ENCODE measurements around the gene SEC31A.
A peak's percentile ranks its signal among the peaks of the same experiment; 100 is the strongest.
"Not testable (repeated sequence)": the region's sequence is repeated elsewhere in the genome, so short reads cannot be mapped to it uniquely, and the experiment has no call there.

The SEC31A gene

GRCh38 chr4:82890901-82891706 lies at the start of gene SEC31A:
SEC31A (minus strand) TSS chr4:82891153; CDS start chr4:82881936, 9,217 bp downstream.
- peak; percentile 93 for DNase-seq

- DNase-seq: no peak
These were observed 48.5 kb upstream of the SEC31A start for GRCh38 chr4:82939414-82939813.

DNA sequence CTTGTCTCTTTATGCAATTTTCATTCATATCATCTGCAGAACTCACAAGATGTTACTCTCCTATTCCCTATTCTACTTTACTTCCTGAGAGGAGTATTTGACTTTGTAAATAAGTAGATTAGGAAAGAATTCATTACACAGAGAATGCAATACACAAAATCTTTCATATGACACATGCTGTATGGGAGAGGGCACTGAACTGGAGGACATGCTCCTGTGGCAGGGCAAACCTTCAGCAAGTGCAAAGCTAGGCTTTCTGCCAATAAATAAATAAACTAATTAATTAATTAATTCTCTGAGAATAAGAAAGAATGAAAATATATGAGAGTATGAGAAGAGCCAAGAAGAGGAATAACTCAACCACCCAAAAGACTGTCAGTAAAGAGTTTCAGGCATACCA lies 43.5 kb upstream of the SEC31A start:
- no peak for DNase-seq

DNA sequence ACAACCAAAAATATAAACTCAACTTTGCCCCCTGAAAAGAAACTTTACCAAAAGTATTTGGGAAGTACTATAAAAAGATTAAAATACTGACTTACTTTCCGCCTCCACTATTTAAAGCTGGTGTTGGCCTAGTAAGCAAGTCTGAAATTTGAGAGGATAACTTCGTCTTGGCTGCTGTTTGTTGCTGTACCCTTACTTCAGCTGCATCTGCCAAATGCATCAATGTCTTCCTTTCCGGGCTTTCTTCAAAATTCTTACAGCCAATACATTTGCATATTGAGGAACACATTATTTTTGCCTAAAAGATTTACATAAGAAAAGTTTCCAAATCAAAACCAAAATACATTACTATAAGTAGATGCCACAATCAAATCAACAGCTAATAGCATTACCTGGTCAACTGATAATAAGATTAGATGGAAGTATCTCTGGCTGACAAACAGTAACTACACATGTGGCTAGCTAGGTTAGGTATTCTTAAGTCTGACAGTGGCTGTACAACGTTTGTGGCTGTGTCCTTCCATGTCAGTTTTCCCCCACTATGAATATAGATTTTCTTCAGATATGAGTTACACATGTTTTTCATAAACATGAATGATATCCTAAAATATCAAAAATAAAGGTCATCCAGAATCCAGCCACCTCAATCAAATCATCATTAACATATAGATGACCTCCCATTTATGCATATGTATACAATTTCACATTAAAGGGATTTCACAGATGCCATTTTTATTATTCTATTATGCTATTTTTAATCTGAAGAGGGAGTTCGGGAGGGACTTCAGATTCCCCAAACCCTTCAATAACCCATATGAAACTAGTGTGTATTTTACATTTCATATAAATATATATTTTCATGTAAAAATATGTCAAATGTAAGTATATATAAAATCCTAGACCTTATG lies 40.1 kb upstream of the SEC31A start:
- DNase-seq: no peak

DNA sequence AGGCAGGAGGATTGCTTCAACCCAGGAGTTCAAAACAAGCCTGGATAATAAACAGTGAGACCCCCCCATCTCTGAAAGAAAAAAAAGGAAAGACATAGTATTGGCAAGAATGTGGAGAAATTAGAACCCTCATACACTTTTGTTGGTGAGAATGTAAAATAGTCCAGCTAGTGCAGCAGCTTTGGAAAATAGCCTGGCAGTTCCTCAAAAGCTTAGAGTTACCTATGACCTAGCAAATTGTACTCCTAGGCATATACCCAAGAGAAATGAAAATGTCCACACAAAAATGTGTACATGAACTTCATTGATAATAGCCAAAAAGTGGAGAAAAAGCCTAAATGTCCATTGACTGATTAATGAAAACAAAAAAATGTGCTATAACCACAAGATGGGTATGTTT lies 30.8 kb upstream of the SEC31A start:
- no peak for DNase-seq

DNA sequence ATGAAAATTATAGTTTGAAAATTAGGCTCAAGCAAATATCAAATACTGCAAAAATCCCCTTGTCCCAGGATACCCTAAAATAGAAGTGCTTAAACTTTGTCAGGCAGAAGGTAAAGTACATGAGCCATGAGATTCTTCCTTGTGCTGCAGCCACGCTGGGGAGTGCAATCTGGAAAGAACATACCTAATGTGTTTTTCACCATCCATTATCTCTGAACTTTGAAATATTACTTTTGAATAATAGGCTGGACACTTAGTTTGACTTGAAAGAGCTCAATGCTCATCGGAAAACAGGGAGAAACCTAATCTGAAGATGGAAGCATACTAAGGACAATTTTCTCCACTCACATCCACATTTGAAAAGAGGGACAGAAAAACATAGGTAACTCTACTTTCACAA lies 28.4 kb upstream of the SEC31A start:
- DNase-seq: no peak

GRCh38 chr4:82918091-82918490 lies 27.1 kb upstream of the SEC31A start:
- DNase-seq: no peak

GRCh38 chr4:82913968-82914367 lies 23.0 kb upstream of the SEC31A start:
- DNase-seq: not testable (repeated sequence)

DNA sequence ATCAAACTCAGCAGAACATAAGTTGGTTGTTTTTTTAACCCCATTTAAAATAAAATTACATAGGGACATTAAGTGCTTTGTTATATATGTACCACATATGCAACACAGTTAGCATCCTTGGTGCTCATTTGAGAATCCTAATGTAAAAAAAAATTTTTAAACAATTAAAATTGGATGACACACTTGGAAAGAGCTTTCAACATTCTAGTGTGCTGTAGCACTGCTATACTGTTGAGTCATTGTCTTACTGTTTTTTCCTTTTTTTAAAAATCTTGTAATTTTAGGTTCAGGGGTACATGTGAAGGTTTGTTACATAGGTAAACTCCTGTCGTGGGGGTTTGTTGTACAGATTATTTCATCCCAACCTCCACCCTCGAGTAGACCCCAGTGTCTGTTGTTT lies 22.4 kb upstream of the SEC31A start:
- no peak for DNase-seq

DNA sequence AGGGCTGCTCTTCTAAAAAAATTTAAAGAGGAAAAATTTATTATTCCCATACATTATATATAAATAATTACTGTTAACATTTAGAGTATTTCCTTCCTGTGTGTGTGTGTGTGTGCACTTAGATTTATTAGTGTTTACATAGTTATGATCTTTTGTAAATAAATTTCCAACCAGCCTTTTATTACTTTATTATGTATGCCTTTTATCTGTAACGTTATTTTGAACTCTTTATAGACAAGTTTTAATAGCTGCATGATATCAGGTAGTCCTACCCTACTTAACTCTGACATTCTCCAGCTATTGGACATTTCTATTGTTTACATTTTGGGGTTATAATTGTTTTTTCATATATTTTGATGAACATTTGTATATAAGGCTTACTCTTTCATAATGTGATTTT lies 18.4 kb upstream of the SEC31A start:
- DNase-seq: no peak

- DNase-seq: no peak
These were observed 15.5 kb upstream of the SEC31A start for GRCh38 chr4:82906469-82906868.

GRCh38 chr4:82905205-82905604 lies 14.3 kb upstream of the SEC31A start:
- DNase-seq: no peak

DNA sequence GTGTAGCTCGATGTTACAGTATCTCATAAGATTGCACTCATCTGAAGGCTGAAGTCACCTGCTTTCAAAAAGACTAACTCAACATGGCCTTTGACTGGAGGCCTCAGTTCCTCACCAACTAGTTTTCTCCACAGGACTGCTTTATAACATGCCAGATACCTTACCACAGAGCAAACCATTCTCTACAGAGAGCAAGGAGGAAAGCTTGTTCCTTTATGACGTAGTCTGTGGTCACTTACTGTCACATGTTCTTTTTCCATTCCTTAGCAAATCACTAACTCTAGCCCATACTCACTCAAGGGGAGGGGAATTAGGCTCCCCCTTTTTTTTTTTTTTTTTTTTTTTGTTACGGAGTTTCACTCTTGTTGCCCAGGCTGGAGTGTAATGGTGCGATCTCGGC lies 12.8 kb upstream of the SEC31A start:
- DNase-seq: no peak

DNA sequence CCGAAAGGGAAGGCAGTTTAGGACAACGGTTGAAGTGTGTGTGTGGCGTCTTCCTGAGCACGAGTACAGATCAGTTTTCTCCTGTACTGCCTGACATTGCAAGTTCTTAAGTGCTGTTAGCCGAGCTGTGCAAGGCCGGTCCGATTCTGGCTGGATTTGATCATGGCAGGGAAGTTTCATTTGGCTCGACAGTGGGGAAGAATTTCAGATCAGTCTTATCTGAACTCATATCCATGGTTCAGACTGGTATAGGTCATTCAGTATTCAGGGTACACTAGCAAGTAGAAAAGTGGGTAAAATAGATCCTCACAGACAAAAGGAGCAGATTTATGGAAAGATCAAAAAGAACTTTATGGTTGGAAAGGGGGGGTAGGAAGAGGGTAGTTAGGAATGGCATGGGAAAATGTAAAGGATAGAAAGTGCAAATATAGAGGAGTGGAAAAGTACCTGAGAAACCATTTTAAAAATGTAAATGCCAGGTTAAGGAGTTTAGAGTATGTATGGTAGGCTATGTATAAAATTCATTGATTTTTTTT lies 10.3 kb upstream of the SEC31A start:
- no peak for DNase-seq

DNA sequence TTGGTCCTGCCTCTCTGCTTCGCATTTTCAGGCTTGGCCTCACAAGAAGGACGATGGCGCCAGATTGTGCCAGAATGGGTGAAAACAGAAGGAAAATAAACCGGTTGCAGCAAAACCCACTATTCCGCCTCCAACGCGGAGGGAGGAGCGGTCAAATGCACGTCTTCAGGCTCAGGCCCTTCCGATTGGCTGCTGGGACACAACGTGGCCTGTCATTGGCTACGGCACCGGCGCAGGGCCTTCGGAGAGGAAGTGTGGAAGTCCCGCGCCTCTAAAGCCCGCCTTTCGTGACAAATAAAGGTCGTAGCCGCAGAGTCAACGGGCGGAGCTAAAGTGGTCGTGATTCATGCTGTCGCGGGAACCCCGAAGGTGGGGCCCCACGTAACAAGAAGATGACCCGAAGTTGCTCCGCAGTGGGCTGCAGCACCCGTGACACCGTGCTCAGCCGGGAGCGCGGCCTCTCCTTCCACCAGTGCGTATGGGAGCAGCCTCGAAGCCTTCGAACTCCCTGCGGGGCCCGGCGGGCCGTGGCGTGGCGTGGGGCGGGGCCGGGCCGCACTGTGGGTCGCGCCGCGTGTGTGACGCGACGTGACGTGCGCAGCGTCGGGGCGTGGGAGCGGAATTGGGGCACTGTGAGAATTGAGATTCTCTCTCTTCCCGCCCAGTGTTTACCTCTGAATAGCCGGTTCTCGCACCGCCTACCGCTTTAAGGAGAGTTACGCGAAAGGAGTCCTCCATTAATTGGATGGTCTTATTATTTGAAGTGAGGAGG lies 9.6 kb upstream of the SEC31A start, which contains the start of gene THAP9:
THAP9 (plus strand) TSS at position 325 of the 772 bp plus-strand sequence; CDS start at position 393, 68 bp downstream.
- DNase-seq: peak; percentile 99

GRCh38 chr4:82900066-82900410 lies 9.1 kb upstream of the SEC31A start:
- DNase-seq: no peak

GRCh38 chr4:82899374-82900065 lies 8.6 kb upstream of the SEC31A start:
- no peak for DNase-seq

DNA sequence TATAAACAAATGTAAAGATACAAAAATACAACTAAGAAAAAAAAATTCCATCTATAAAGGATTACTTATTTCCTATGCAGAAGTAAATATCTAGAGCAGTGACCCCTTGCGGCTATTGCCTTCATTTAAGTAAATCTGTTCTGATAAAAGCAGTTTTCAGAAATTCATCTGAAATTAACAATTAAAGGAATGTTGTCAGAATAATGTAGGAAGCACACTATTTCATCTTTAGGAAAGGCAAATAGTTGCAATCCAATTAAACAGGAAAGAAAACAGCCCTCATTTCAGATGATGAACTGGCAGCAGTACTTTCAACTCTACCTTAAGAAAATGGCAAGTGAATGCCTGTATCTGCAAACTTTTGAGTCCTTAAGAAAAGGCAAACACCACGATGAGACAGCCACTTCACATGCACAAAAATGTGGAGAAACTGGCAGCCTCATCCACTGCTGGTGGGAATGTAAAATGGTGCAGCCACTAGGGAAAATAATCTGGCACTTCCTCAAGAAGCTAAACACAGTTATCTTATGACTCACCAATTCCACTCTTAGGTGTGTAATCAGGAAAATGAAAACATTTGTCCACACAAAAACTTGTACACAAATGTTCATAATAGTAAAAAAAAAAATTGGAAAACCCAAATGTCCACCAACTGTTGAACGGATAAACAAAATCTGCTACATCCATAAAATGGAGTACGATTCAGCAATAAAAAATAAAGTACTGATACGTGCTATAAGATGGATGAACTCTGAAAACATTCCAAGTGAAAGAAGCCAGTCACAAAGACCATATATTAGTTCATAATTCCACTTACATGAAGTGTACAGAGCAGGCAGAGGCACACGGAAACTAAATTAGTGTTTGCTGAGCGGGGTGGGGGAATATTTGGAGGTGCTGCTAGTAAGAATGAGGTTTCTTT lies 7.6 kb upstream of the SEC31A start:
- DNase-seq: peak; percentile 40

GRCh38 chr4:82896755-82897154 lies 5.8 kb upstream of the SEC31A start:
- no peak for DNase-seq

DNA sequence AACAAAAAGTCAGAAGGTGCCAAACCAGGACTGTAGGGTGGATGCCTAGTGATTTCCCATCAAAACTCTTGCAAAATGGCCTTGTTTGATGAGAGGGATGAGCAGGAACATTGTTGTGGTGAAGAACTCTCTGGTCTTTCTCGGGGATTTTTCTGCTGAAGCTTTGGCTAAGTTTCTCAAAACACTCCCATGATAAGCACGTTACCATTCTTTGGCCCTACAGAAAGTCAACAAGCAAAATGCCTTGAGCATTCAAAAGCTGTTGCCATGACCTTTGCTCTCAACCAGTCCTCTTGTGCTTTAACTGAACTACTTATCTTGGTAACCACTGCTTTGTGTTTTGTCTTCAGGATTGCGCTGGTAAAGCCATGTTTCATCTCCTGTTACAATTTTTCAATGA lies 3.0 kb upstream of the SEC31A start:
- no peak for DNase-seq

GRCh38 chr4:82892467-82892802 lies 1.5 kb upstream of the SEC31A start:
- DNase-seq: no peak
